Fibroblast of pulmonary artery (primary cell): Measurements from ENCODE around the gene LIMS2.

Experiments used
- DNase-seq: peaks from one replicate; pipeline ENCODE4 v3.0.0-alpha.2; 2010; ENCODE audit warnings: low read depth
- H3K4me3 ChIP-seq: replicated peaks from 2 replicates; pipeline ENCODE4 v1.5.1; 2011; ENCODE audit warnings: low read depth, mild to moderate bottlenecking, control low read depth, low read length, moderate library complexity
- TF ChIP-seq, protein P1 (sequence below): IDR thresholded peaks from 2 replicates; pipeline ENCODE4 v1.5.1; 2011; ENCODE audit warnings: mild to moderate bottlenecking, control low read depth, low read length, inconsistent platforms; ENCODE audit errors: missing control alignments

LIMS2 gene

DNA sequence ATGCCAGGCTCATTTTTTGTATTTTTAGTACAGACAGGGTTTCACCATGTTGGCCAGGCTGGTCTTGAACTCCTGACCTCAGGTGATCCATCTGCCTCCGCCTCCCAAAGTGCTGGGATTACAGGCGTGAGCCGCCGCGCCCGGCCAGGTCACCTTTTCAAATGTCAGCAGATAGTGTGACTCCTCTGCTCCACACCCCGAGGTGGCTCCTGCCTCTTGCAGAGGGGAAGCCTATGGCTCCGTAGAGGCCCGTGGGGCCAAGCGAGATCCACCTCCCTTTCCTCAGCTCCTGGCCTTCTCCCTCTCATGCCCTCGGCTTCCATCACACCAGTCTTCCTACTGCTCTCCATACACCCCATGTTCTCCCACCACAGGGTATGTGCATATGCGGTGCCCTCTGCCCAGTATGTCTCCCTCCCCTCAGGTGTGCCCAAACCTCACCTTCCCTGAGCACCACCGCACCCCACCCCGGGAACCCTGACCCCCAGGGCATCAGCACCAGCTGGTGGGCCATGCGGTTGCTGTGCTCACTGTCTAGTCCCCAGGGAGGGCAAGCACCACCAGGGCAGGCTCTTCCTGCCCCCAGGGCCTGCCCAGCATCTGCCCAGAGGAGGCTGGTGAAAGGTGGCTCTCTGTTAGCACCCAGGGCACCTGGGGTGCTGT is 18.6 kb downstream of the LIMS2 start:
- H3K4me3 ChIP-seq: no peak overlapping the region
- TF ChIP-seq, protein P1, sequence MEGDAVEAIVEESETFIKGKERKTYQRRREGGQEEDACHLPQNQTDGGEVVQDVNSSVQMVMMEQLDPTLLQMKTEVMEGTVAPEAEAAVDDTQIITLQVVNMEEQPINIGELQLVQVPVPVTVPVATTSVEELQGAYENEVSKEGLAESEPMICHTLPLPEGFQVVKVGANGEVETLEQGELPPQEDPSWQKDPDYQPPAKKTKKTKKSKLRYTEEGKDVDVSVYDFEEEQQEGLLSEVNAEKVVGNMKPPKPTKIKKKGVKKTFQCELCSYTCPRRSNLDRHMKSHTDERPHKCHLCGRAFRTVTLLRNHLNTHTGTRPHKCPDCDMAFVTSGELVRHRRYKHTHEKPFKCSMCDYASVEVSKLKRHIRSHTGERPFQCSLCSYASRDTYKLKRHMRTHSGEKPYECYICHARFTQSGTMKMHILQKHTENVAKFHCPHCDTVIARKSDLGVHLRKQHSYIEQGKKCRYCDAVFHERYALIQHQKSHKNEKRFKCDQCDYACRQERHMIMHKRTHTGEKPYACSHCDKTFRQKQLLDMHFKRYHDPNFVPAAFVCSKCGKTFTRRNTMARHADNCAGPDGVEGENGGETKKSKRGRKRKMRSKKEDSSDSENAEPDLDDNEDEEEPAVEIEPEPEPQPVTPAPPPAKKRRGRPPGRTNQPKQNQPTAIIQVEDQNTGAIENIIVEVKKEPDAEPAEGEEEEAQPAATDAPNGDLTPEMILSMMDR: no peak
- no peak for DNase-seq

DNA sequence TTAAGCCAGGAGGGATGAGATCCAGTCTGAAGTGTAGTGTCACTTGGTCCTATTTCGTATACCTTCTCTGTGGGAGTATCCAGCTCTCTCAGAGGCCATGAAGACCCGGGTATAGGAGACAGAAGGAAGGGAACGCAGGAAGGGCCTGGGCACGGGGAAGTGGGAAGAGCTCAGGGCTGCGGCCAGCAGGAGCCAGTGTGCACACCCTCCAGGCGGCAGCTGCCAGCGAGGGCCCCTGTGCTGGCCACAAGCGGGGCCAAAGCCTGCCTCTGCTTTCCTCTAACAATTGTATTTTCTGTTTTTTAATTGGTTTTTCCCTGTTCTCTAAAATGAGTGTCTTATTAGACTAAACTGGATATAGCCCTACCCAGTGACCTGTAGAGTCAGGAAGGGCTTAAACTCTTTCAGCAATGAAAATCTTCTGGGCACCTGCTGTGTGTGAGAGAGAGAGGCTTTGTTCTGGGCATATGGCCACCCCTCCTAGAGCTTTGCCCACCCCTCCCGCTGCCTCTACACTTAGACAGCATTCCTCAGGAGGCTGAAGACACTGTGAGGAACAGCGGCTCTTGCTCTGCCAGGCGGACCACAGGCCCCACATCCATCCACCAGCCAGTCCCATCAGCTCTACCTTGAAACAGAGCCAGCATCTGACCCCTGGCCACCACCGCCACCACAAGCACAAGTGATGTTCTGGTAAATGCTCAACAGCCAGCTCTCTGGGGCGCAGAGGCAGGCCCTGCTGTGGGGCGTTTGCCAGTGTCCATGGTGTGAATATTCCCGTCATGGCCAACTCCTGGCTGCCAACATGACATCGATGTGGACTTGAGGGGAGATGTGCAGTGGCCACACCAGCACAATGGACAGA is 19.9 kb downstream of the LIMS2 start:
- TF ChIP-seq, protein P1: no peak
- H3K4me3 ChIP-seq: no peak overlapping the region
- no peak for DNase-seq

DNA sequence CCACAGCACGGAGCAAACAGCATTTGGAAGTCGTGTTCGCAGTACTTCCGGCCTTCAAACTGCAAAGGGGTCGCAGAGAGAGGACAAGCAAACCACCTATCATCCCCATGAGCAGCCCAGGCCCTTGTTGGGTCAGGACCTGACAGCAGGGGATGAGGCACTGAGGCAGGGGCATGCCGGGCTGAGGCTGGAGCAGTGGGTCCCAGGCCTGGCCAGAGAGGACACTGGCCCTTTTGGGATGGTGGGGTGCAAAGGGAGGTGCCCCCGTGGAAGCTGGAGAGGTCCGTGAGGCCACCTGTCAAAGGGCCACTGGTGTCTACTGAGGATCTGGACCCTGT is 20.5 kb downstream of the LIMS2 start:
- no peak for DNase-seq
- TF ChIP-seq, protein P1: no peak
- no peak overlapping the region for H3K4me3 ChIP-seq

DNA sequence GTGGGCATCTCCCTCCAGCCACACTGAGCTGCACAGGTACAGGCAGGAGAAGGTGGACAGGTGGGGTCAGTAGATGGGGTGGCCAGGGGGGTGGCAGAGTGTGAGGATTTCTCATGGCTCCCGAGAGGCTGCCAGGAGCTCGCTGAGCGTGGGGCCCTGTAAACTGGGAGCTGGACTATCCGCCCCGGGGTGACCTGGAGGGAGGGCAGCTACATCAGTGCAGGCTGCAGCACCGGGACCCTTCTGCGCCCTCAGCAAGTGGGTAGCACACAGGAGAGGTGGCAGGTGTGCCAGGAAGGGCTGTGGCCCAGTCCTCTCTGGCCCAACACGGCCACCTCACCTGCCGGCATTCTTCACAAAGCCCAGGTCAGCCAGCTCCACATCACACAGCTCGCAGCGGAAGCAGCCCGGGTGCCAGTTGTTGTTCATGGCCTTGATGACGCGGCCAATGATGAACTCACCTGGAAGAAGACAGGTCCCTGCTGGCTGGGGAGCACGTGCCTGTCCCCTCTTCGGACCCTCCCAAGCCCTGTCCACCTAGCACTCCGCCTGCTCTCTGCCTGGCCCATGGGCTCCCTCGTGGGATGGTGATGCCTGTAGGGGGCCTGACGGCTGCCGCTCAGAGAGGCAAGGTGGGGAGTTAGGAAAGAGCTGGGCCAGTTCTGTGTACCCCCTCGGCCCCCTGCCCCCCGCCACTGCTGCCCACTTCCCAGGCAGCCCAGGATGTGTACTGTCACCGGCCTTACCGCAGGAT is 21.1 kb downstream of the LIMS2 start:
- DNase-seq: no peak
- TF ChIP-seq, protein P1: no peak
- H3K4me3 ChIP-seq: no peak overlapping the region

DNA sequence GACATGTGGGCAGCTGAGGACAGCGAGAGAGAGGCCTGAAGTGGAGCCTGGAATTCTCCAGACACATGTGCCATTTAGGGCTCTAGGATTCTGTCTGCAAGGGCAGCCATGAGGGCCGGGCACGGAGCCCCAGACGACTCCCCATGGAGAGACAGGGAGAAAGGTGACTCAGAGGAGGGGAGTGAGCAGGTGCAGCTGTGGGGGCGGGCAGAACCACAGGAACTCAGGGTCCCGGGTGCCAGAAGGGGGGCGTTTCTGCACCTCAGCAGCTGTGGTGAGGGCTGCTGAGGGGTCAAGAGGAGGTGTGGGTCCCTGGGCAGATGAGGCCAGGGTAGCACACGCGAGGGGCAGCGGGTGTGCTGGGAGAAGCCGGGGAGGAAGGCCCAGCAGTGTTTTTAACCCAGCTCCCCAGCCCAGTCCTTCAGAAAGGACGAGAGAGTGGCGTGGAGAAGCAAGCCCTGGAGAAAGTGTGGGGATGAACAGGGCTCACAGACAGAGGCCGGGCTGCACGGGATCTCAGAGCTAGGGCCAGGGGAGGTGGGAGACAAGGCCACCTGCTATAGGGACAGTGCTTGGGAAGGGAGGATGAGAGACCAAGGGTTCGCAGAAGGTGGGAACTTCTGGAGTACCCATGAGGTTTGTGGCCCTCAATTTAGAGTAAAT is 21.8 kb downstream of the LIMS2 start:
- no peak for DNase-seq
- H3K4me3 ChIP-seq: no peak overlapping the region
- TF ChIP-seq, protein P1: no peak

DNA sequence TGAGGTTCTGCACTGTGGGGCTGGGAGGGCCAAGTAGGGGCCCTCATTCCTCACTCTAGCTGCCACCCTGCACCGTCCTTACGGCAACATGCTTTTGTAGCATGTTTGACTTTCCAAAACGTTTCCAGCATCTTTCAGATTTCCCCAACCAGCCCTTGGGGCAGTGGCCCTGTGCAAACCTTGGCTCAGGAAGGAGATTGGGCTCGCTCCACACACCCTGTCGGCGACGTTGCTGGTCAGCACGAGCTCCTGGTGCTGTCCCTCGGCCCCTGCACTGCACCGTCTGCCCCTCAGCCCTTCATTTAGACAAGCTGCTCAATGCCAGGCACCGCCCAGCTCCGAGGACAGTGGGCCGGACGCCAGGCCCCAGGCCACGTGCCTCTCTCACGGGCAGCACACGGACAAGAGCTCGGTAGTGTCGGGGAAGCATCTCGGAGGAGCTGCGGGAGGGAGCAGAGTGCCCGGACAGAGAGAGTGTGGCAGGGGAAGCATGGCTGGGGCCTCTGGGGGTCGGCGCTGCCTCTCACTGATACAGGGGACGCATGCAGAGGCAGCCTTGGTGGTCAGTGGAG is 22.5 kb downstream of the LIMS2 start:
- TF ChIP-seq, protein P1: no peak
- H3K4me3 ChIP-seq: no peak overlapping the region
- no peak for DNase-seq
